ENCODE results near the gene PSMC3.

The PSMC3 gene

GRCh38 chr11:47395223-47396048, 30.8 kb downstream of the PSMC3 start:
- in situ Hi-C loops (cut with HindIII; ENCODE audit: low sequenced_read_pairs): loop anchor here (10.0 kb wide), 2 partner anchors 49 to 101 kb away; partner anchors contain the start of gene RAPSN

GRCh38 chr11:47394322-47395222, 31.7 kb downstream of the PSMC3 start:
- in situ Hi-C loops (cut with HindIII; ENCODE audit: low sequenced_read_pairs): loop anchor here (10.0 kb wide), 2 partner anchors 50 to 100 kb away; partner anchors contain the start of gene RAPSN

GRCh38 chr11:47394050-47394321, 32.3 kb downstream of the PSMC3 start:
- in situ Hi-C loops (cut with HindIII; ENCODE audit: low sequenced_read_pairs): loop anchor here (10.0 kb wide), 2 partner anchors 51 to 99 kb away; partner anchors contain the start of gene RAPSN

GRCh38 chr11:47393163-47394049, 32.8 kb downstream of the PSMC3 start:
- in situ Hi-C loops (cut with HindIII; ENCODE audit: low sequenced_read_pairs): loop anchor here (10.0 kb wide), 2 partner anchors 51 to 99 kb away; partner anchors contain the start of gene RAPSN

DNA sequence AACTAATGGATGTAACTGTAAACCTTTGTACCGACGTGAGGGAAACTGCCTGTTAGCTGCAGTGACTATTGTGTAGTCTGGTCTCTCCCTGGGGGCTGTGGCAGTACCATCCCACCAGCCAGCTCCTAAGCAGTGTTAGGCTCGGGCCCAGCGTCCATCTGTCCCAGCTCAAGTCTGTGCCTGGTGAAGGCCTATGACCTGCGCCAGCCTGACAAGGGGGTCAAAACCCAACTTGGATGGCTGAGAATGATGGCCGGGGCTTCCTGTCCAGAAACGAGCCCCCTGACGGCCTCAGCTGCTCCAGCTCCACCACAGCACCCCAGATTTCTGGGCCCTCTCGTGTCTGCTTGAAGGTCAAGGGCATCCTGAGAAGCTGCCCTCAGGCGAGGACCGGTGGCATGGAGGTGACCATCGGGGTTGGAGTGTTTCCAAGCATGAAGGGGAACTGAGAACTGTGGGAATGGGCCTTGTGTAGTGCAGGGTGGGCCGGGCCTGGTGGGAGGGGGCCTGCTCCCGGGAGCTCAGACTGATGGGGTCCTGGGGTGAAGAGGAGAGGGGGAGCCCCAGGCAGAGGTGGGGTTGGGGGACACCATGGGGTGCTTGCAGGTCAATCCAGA, 33.6 kb downstream of the PSMC3 start:
- in situ Hi-C loops (cut with HindIII; ENCODE audit: low sequenced_read_pairs): loop anchor here (10.0 kb wide), 2 partner anchors 52 to 98 kb away; partner anchors contain the start of gene RAPSN

DNA sequence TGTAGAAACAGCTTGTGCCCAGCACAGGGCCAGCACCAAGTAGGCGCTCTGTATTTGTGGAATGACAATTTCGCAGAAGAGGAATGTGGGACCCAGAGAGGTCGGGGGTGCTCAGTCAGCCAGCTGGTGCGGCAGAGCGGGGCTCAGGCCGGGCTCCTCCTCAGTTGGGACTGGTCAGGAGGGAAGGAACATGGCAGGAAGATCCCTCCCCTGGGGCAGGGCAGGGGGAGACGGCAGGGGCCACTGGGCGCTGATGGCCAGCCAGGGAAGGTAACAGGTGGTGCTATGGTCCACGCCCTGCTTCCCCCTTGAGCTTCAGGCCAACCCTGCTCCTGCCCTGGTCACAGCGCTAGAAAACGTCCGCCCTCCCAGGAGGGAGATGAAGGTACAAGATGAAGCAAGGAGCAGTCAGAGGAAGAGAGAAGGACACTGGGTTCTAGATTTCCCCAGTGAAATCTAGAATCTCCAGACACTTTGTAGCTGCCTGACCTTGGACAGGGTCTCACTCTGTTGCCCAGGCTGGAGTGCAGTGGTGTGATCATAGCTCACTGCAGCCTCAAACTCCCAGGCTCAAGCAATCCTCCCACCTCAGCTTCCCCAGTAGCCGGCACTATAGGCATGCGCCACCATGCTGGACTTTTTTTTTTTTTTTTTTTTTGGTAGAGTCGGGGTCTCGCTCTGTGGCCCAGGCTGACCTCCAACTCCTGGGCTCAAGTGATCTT, 34.4 kb downstream of the PSMC3 start:
- in situ Hi-C loops (cut with HindIII; ENCODE audit: low sequenced_read_pairs): loop anchor here (10.0 kb wide), 2 partner anchors 53 to 97 kb away; partner anchors contain the start of gene RAPSN

GRCh38 chr11:47391077-47391583, 35.1 kb downstream of the PSMC3 start:
- in situ Hi-C loops (cut with HindIII; ENCODE audit: low sequenced_read_pairs): loop anchor here (10.0 kb wide), 2 partner anchors 54 to 96 kb away; partner anchors contain the start of gene RAPSN

DNA sequence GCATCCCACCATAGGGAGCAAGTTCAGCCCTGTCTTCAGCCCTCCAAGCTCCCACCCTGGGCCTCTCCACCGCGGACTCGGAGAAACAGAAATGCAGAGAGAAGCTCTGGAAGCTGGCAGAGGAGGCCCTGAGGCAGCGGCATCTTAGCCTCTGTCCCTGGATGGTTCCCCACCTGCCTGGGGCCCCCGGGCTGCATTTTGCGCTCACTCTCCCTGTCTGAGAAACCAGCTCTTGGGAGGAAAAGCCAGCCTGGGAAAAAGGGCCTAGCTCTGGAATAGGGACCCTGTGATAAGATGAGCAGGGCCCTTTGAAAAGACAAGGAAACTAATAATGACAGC, 35.8 kb downstream of the PSMC3 start:
- in situ Hi-C loops (cut with HindIII; ENCODE audit: low sequenced_read_pairs): loop anchor here (10.0 kb wide), 2 partner anchors 54 to 96 kb away; partner anchors contain the start of gene RAPSN

DNA sequence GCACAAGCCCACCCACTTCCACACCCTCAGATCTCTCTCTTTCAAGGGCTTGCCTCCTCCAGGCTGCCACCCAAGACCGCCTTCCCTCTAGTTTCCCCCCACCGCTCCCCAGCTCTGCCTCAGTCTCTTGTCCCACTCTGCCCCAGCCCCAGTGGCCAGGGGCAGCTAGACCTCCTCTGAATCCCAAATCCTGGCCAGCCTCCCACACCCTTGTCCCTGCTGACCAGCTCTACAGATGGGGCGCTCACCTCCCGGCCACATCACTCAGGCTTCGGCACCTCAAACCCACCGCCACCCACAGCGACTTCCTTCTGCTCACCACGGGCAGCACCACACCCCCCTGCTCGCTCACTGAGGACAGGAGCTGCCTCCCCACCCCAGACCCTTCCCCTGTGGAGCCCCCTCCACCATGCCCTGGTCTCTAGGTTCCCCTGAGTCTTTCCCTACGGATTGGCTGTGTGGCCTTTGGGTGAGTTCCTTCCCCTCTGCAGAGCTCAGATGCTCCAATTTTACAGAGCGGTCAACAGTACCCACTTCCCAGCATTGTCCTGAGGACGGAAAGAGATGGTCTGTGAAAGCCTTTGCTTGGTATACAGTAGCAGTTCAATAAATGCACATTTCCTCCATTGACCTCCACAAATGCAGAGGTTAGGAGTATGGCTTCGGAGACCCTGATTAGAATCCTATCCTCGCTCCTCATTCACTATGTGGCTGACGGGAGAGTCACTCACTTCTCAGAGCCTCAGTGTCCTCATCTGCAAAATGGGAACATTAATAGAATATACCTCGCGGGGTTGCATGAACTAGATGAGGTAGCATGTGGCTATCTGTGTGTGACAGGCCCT, 36.4 kb downstream of the PSMC3 start:
- in situ Hi-C loops (cut with HindIII; ENCODE audit: low sequenced_read_pairs): loop anchor here (10.0 kb wide), 2 partner anchors 55 to 95 kb away; partner anchors contain the start of gene RAPSN

- in situ Hi-C loops (cut with HindIII; ENCODE audit: low sequenced_read_pairs): no loop called here
Measured at GRCh38 chr11:47388697-47389576, 37.3 kb downstream of the PSMC3 start.

GRCh38 chr11:47387944-47388696, 38.1 kb downstream of the PSMC3 start:
- in situ Hi-C loops (cut with HindIII; ENCODE audit: low sequenced_read_pairs): no loop called here

DNA sequence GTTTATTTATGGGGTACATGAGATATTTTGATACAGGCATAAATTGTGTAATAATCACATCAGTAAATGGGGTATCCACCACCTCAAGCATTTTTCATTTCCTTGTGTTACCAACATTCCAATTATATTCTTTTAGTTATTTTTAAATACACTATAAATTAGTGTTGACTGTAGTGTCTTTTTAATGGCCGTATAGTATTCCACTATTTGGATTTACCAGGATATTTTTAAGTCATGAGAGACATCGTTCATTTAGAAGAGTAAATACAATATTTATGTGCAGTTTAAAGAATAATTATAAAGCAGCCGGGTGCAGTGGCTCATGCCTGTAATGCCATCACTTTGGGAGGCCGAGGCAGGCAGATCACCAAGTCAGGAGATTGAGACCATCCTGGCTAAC, 41.7 kb downstream of the PSMC3 start:
- in situ Hi-C loops (cut with HindIII; ENCODE audit: low sequenced_read_pairs): no loop called here

- in situ Hi-C loops (cut with HindIII; ENCODE audit: low sequenced_read_pairs): no loop called here
Measured at GRCh38 chr11:47383071-47383470, 43.2 kb downstream of the PSMC3 start.

GRCh38 chr11:47380078-47380477, 46.2 kb downstream of the PSMC3 start:
- in situ Hi-C loops (cut with HindIII; ENCODE audit: low sequenced_read_pairs): no loop called here

GRCh38 chr11:47379317-47379716, 46.9 kb downstream of the PSMC3 start:
- in situ Hi-C loops (cut with HindIII; ENCODE audit: low sequenced_read_pairs): no loop called here

DNA sequence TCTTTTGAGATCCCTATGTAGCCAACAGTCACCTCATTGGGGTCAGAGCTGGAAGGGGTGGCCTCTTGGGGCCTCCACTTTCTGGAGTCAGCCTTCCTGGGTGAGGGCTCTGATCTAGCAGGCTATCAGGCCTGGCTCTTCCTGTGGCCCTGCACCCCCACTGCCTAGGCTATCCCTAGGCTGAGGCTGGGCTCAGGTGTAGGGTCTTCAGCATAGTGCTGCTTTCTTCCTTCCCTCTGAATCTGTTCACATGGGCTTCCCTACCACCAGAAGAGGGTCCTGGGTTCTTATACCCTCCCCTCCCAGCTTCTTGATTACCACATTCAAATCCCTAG, 47.4 kb downstream of the PSMC3 start:
- in situ Hi-C loops (cut with HindIII; ENCODE audit: low sequenced_read_pairs): no loop called here
